Suppressor macrophage treated with lipopolysaccharide for 4 hours (primary cell): ENCODE data around the gene BLOC1S3.
"Not testable (repeated sequence)": the region's sequence is repeated elsewhere in the genome, so short reads cannot be mapped to it uniquely, and the experiment has no call there.

ENCODE experiments used
- DNase-seq: peaks from one replicate; pipeline ENCODE4 v3.0.0-alpha.2; 2020

The BLOC1S3 gene

DNA sequence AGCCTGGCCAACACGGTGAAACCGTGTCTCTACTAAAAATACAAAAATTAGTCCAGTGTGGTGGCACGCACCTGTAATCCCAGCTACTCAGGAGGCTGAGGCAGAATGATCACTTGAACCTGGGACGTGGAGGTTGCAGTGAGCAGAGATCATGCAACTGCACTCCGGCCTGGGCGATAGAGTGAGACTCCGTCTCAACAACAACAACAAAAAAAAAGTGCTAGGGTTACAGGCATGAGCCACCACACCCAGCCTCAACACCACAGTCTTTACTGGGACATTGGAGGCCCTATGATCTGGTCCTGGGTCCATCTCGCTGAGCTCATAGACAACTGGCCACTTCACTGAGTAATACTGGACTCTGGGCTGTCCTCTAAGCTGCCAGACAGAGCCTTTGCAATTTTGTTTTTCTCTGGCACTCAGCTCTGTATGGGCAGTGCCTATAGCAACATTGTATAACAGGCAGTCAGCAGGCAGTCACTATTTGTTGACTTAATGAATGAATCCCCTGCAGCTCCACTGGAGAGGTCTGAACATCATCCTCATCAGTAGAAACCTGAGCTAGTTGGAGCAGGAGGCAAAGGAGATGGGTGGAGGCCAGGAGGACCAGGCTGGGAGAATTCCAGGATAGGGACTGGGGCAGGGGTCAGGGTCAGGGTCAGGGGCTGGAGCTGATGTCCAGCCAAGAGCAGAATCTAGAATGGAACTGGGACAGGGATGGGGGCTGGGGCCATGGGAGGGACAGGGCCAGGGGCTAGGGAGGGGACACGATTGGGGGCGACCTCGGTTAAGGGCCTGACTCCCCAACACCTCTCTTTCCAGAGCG is 8.1 kb downstream of the BLOC1S3 start:
- DNase-seq: no peak

DNA sequence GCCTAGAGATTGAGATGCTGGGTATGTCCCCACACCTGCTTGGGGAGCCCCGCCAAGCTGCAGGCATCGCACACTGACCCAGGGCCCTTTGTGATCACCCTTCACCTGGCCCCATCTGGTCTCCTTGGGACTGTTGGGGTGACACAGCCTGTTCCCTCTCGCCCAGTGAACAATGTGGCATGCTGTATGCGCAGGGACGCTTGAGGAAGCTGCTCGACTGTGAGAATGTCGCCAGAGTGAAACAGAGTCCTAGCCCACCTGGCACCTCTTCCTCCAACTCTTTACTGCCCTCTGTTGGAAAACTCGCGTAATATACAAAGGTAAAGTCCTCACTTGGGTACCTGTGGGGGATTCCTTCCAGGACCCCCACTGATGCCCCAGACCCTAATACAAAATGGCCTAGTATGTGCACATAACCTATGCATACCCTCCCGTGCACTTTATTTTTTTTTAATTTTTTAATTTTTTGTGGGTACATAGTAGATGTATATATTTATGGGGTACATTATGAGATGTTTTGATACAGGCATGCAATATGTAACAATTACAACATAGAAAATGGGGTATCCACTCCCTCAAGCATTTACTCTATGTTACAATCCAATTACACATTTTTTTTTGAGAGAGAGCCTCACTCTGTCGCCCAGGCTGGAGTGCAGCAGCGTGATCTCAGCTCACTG is 9.0 kb downstream of the BLOC1S3 start:
- no peak for DNase-seq

DNA sequence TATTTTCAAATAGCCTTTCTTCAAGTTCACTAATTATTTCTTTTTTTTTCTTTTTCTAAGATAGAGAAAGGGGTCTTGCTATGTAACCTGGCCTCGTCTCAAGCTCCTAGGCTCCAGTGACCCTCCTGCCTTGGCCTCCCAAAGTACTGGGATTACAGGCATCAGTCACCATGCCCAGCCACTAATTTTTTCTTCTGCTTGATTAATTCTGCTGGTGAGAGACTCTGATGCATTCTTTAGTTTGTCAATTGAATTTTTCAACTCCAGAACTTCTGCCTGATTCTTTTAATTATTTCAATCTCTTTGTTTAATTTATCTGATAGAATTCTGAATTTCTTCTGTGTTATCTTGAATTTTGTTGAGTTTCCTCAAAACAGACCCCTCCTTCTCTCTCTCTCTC is 11.4 kb downstream of the BLOC1S3 start:
- DNase-seq: no peak

DNA sequence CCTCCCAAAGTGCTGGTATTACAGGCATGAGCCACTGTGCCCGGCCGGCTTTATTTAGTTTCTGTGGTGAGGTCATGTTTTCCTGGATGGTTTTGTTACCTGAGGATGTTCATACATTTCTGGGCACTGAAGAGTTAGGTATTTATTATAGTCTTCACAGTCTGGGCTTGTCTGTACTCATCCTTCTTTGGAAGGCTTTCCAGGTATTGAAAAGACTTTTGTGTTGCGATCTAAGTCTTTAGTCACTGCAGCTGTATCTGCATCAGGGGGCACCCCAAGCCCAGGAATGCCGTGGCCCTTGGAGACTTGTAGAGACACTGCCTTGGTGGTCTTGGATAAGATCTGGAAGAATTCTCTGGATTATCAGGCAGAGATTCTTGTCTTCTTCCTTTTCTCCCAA is 12.8 kb downstream of the BLOC1S3 start:
- DNase-seq: no peak

DNA sequence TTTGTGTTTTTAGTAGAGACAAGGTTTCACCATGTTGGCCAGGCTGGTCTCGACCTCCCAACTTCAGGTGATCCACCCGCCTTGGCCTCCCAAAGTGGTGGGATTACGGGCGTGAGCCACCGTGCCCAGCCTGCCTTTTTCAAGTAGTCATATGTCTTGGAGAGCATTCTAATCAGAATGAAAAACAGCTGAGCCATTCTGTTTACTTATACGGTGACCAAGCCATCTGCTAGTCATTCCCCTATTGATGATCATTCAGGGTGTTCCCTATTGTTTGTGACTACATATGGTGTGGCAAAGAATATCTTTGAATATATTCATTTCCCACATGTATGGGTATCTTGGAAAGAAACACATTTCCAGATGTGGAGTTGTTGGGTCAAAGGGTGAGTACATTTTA is 17.2 kb downstream of the BLOC1S3 start:
- DNase-seq: no peak

DNA sequence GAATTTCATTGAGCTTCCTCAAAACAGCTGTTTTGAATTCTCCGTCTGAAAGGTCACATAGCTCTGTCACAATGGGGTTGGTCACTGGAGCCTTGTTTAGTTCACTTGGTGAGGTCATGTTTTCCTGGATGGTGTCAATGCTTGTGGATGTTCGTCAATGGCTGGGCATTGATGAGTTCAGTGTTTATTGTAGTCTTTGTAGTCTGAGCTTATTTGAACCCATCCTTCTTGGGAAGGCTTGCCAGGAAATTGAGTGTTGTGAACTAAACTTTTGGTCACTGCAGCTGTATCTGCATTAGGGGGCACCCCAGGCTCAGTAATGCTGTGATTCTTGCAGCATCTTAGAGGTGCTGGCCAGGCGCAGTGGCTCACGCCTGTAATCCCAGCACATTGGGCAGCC is 22.0 kb downstream of the BLOC1S3 start:
- peak; percentile 48 for DNase-seq

DNA sequence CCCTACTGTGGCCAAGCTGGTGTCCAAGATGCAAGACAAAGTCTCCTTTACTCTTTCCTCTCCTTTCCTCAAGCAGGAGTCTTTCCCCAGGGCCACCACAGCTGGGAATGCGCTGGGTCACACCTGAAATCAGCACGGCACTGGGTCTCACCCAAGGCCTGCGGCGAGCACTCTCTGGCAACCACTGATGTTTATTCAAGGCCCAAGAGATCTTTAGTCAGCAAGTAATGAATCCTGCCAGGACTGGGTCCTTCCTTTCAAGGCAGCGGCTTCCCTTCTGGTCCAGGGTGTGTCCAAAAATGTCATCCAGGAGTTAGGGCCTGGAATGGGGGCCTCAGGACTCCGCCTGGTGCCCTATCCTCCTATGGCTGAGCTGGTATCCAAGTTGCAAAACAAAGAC is 24.1 kb downstream of the BLOC1S3 start:
- no peak for DNase-seq

DNA sequence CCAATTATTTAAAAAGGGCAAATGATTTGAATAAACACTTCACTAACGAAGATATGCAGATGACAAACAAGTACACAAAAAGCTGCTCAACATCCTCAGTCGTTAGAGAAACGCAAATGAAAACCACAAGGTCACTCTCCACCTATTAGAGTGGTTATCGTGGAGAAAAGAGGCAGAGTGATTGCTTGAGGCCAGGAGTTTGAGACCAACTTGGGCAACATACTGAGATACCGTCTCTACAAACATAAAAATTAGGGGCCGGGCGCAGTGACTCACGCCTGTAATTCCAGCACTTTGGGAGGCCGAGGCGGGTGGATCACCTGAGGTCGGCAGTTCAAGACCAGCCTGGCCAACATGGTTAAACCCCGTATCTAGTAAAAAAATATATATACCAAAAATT is 27.2 kb downstream of the BLOC1S3 start:
- DNase-seq: no peak

DNA sequence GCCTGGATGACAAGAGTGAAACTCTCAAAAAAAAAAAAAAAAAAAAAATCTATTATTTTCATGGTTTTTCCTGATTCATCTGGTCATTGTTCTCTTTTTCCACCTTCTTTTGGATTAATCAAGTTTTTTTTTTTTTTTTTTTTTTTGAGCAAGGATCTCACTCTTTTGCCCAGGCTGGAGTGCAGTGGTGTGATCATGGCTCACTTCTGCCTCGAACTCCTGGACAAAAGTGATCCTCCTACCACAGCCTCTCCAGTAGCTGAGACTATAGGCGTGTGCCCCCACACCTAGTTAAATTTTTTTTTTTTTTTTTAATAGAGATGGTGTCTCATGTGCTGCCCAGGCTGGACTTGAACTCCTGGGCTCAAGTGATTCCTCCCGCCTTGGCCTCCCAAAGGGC is 27.7 kb downstream of the BLOC1S3 start:
- DNase-seq: no peak

DNA sequence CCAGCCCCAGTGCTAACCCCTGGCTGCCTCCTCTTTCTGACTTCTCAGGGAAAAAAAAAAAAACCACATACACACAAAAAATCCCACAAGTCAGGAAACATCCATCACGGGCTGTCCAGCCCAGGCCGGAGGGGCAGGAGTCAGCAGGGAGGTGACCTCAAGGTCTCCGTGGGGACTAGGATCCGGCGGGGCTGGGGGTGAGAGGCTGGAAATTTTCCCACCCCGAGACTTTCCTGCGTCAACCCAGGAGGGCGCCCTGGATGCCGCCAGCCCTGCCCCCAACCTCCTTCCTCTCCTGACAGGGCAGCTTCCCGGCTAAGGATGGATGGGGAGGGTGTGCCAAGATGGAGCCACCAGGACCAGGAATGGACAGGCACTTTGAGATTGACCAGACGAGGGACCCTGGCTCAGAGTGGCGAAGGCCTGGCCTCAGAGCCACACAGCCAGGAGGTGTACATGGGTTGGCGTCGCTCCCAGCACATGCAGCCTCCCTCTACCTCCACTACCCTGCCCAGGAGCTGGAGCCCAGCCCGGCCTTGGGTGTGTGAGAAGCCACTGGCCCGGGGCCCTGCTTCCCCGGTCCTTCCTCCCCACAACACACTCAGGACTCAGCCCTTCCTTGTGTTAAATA is 33.3 kb downstream of the BLOC1S3 start:
- DNase-seq: no peak

DNA sequence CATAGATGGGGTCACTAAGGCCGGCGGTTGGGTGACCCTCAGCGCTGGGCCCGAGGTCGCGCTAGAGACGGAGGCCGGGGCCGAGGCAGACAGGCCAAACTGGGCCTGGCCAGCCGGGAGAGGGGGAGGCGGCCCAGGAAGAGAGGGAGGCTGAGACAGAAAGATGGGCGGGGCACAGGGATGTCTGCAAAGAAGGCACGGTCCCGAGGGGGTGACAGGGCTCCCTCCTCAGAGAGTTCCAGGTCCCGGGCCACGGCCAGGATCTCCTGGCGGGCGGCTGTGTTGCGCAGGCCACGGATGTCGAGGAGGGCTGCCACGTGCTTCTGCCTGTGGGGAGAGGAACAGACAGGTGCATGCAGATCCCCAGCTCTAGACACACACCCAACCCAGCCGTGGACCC is 34.4 kb downstream of the BLOC1S3 start:
- DNase-seq: no peak

DNA sequence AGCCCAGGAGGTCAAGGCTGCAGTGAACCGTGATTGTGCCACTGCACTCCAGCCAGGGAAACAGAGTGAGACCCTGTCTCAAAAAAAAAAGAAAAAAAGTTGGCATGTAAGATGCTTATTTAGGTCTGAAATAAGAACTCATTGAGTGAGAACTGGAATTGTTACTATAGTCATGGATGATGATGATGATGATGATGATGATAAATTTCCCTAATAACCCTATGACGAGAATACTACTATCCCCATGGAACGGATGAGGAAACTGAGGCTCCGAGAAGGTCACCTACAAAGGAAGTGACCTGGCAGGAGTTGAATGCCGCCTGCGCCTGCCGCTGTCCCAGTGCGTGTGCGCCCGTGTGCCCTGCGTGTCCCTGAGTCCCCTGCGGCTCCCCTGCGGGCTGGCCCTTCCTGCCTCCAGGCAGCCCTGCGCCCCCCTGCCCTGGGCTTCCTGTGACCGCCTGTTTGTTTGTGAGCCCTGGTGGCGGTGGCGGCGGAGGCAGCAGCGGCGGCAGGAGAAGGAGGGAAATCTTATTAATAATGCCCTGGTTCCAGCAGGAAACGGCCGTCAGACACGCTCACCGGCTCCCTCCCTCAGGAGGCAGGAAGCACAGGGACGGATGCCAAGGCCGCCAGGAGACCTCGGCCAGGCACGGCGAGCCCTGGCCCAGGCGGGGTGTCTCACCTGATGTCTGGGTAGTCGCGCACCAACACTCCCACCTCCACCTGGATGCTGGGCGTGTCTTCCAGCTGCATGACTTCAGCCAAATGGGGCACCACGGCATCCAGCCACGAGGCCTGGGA is 37.0 kb downstream of the BLOC1S3 start:
- no peak for DNase-seq

DNA sequence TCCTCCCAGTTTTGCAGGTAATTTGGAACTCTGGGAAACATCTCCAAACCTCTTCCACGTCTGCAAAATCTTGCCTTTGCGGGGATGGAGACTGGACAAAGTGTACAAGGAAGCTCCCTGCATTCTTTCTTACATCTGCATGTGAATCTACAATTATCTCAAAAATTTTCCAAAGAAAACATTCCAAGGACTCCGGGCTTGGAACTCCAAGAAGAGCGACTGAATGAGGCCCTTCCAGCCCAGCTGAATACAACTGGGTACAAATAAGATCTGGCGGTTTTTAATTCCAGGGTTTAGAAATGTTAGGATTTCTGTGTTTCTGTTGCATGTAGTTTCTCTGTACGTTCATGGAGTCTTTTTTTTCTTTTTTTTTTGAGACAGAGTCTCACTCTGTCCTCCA is 38.1 kb downstream of the BLOC1S3 start:
- no peak for DNase-seq

DNA sequence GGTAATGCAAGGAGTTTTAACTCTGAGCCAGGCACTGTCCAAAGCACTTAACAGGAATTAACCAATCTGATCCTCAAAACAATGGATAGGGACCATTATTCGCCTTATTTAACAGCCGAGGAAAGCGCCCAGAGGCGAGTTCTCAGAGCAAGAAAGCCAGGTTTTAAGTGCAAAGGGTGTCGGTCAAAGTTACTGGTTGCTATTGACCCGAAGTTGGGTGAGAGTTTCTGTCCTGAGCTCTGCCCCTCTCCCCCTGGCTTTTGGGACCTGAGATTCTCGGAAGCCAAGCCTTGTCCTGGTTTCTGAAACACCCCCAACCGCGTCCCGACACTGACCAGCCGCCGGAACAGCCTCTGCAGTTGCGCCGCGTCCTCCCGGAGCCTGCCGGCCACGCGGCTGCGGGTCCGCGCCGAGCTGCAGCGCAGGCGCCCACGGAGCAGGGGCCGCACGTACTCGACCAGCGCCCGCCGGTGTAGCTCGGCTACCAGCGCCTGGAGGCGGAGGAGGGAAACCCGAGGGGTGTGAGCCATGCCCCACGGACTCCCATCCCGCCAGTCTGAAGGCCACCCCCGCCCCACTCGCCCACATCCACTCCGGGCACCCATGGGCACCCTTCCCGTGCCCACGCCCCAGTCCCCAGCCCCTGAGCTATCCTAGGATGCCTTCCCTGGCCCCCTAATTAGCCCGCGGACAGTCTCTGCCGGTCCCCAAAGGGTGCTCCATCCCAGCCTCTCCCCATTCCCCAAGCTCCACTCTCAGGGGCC is 38.8 kb downstream of the BLOC1S3 start:
- DNase-seq: no peak

DNA sequence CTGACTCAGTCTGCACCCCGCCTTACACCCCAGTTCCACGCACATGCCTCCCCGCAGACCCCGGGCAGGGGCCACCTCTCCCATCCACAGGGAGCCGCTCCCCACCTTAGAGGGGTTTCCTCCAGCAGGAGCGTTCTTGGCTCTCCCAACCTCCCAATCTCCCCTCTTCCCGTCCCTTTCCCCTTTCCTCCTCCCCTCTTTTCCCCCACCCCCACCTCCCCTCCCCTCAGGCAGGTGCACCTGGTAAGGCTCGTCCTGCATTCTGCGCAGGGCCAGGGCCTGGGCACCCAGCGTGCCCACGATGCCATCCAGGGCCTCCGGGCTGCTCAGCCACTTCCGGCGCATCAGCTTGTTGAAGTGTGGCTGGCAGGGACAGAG is 39.4 kb downstream of the BLOC1S3 start:
- no peak for DNase-seq

DNA sequence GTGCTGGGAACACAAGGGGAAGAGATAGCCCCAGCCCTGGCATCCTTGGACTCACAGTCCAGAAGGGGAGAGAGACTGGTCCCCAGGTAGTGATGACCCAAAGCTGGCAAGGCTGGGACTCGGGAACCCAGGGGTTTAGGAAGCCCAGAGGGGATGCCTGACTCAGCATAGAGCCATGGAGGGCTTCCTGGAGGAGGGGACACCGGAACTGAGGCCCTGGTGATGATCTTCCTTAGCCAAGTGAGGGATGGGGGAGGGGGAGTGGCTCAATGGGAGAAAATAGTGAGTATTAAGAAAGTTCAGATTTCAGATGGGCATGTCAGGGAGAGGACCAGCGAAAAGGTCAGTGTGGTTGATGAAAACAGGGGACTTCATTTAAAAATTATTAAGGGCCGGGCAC is 39.8 kb downstream of the BLOC1S3 start:
- DNase-seq: no peak

DNA sequence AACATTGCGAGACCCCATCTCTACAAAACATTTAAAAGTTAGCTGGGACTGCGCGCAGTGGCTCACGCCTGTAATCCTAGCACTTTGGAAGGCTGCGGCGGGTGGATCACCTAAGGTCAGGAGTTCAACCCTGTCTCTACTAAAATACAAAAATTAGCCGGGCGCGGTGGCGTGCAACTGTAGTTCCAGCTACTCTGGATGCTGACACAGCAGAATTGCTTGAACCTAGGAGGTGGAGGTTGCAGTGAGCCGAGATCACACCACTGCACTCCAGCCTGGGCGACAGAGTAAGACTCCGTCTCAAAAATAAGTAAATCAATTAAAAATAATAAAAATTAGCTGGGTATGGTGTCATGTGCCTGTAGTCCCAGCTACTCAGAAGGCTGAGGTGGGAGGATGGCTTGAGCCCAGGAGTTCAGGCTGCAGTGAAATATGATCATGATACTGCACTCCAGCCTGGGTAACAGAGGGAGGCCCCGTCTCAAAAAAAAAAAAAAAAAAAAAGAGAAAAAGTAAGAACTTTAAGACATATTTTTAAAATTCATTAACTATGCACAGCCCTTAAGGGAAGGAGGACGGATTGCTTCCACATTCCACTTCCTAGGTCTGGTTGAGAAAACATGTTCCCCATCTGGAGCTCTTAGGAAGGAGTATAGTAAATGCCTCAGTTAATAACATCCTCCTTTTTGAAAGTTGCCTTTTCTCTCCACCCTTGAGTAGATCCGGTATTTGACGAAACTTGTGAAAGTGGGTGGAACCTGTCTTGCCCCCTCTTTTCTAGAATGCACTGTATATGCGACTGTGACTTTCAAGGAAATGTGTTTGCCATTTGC is 40.5 kb downstream of the BLOC1S3 start:
- DNase-seq: no peak

DNA sequence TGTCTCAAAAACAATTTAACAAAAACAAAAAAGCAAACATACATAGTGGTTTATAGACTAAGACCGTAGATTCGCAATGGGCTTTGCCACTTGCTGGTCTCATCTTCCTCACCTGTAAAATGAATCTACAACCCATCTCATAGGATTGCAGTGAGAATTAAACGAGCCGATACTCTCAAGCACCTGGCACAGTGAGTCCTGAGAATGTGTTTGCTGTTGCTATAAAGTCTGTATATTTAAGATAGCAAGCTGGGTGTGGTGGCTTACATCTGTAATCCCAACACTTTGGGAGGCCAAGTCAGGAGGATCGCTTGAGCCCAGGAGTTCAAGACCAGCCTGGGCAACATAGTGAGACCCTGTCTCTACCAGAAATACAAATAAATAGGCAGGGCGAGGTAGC is 44.1 kb downstream of the BLOC1S3 start:
- no peak for DNase-seq

DNA sequence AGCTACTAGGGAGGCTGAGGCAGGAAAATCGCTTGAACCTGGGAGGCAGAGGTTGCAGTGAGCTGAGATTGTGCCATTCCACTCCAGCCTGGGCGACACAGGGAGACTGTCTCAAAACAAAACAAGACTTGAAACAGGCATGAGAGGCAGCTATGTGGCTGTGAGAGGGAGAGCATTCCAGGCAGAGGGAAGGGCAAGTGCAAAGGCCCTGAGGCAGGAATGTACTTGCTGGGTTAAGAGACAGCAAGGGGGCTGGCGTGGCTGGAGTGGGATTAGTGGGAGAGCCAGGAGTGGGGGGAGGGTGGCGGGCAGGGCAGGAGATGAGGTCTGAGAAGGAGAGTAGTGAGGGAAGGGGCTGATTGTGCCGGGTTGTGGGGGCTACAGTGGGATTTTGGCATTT is 45.3 kb downstream of the BLOC1S3 start:
- DNase-seq: no peak

DNA sequence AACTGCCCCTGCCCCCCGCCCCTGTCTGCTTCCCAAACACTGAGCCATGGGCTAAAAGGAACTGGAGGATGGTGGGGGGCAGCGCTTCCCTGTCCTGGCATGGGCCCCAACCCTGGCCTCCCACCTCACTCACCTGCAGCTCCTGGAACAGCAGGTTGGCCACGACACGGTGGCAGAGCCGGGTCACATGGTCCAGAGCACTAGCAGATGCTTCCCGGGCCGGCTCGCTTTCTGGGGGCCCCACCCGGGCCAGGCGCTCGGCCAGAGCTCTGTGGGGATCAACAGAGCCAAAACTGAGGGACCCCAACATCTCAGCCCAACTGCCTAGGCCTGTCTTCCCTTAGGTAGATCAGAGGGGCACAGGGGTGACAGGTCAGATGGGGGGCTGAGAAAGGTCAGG is 46.1 kb downstream of the BLOC1S3 start:
- DNase-seq: no peak

DNA sequence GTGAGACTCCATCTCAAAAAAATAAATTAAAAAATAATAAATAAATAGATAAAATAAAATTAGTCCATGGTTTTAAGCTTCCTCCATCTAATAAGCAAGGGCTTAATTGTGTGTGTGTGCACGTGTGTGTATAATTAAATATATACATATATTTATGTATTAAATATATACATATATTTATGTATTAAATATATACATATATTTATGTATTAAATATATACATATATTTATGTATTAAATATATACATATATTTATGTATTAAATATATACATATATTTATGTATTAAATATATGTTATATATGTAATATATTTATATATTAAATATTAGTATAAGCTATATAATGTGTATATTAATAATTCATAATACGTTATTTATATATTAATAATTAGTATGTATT is 50.5 kb downstream of the BLOC1S3 start:
- not testable (repeated sequence) for DNase-seq
